ENCODE results near the gene VRK2.

VRK2 gene

DNA sequence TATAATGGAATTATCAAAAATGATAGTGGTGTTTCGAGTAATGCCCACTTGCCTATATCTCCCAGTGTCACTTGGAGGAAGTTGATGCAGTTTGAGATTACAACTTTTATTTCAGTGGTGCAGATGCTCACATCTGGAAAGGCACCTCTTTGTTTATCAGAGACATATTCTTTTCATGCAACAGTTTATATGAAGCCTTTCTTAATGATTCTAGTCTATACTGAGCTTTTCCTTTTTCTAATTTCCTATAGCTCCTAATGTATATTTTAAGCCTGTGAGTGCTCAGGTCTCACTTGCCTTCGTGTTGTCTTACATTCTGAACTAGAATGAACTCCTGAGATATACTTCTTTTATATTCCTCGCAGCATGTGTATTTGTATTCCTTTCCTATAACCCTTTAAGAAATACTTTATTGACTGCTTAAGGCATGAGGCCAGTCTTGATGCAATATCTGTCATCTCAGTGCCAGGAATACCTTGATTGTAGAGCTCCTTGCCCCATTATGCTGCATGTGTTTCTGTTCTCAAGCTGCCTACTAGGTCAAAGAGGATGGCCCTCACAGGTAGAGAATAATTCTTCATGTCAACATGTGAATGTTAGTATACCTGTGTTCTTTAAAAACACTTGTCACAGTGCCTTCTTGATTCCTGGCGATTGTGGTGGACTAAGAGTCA is 52.6 kb downstream of the VRK2 start:
- TF ChIP-seq TAF1 (IDR thresholded peaks at IDR 0.05; ENCODE audit: borderline replicate concordance, insufficient read depth, low read length) (no peak), REST (IDR thresholded peaks at IDR 0.05; ENCODE audit: insufficient read depth in 1 of 2, low read depth in 2 of 2, low read length in 2 of 2) (no peak), SIN3A (IDR thresholded peaks at IDR 0.05; ENCODE audit: borderline replicate concordance, insufficient read depth, low read length) (no peak), POLR2AphosphoS5 (IDR thresholded peaks at IDR 0.05; ENCODE audit: low read depth, low read length) (no peak), FOXP2 (optimal IDR thresholded peaks at IDR 0.05; ENCODE audit: borderline replicate concordance, extremely low read depth, extremely low read length, insufficient read depth) (no peak)

DNA sequence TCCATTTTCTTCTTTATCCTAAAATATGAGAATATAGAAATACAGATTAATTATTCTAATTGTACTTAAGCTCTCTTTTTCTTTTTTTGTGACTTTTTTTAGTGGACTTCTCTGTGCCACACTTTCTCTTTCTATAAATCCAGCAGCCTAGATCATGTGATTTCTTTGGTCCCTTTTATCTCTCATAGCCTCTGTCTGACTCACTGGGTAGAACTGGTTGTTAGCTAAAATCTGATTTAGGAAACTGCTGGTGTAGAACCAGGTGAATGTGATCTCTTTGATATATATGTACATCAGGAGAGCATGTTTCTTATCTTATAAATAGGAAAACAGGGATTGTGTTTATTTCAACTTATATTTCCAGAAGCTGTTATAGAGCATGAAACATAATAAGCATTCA is 54.9 kb downstream of the VRK2 start:
- TF ChIP-seq FOXP2 (optimal IDR thresholded peaks at IDR 0.05; ENCODE audit: borderline replicate concordance, extremely low read depth, extremely low read length, insufficient read depth) (no peak), REST (IDR thresholded peaks at IDR 0.05; ENCODE audit: insufficient read depth in 1 of 2, low read depth in 2 of 2, low read length in 2 of 2) (no peak), TAF1 (IDR thresholded peaks at IDR 0.05; ENCODE audit: borderline replicate concordance, insufficient read depth, low read length) (no peak), SIN3A (IDR thresholded peaks at IDR 0.05; ENCODE audit: borderline replicate concordance, insufficient read depth, low read length) (no peak), POLR2AphosphoS5 (IDR thresholded peaks at IDR 0.05; ENCODE audit: low read depth, low read length) (no peak)

GRCh38 chr2:58106896-58107295 is 60.3 kb downstream of the VRK2 start:
- TF ChIP-seq SIN3A (IDR thresholded peaks at IDR 0.05; ENCODE audit: borderline replicate concordance, insufficient read depth, low read length) (no peak), TAF1 (IDR thresholded peaks at IDR 0.05; ENCODE audit: borderline replicate concordance, insufficient read depth, low read length) (no peak), FOXP2 (optimal IDR thresholded peaks at IDR 0.05; ENCODE audit: borderline replicate concordance, extremely low read depth, extremely low read length, insufficient read depth) (no peak), REST (IDR thresholded peaks at IDR 0.05; ENCODE audit: insufficient read depth in 1 of 2, low read depth in 2 of 2, low read length in 2 of 2) (no peak), POLR2AphosphoS5 (IDR thresholded peaks at IDR 0.05; ENCODE audit: low read depth, low read length) (no peak)

GRCh38 chr2:58107803-58108710 is 61.5 kb downstream of the VRK2 start:
- TF ChIP-seq REST (IDR thresholded peaks at IDR 0.05; ENCODE audit: insufficient read depth in 1 of 2, low read depth in 2 of 2, low read length in 2 of 2): no peak
- no peak for TF ChIP-seq FOXP2 (optimal IDR thresholded peaks at IDR 0.05; ENCODE audit: borderline replicate concordance, extremely low read depth, extremely low read length, insufficient read depth)
- TF ChIP-seq TAF1 (IDR thresholded peaks at IDR 0.05; ENCODE audit: borderline replicate concordance, insufficient read depth, low read length): no peak
- TF ChIP-seq SIN3A (IDR thresholded peaks at IDR 0.05; ENCODE audit: borderline replicate concordance, insufficient read depth, low read length): no peak
- TF ChIP-seq POLR2AphosphoS5 (IDR thresholded peaks at IDR 0.05; ENCODE audit: low read depth, low read length): no peak

All from PFSK-1 (cell line).